Measurements from ENCODE around the gene BPNT1.

- no peak for TF ChIP-seq MAX (IDR thresholded peaks at IDR 0.05)
- no peak for TF ChIP-seq CTCF (IDR thresholded peaks at IDR 0.05; ENCODE audit: control extremely low read depth in 1 of 3, insufficient read depth in 1 of 3, low read depth in 1 of 3, low read length in 3 of 3)
- TF ChIP-seq CREB1 (IDR thresholded peaks at IDR 0.05): no peak
- no peak for TF ChIP-seq EZH2 (IDR thresholded peaks at IDR 0.05; ENCODE audit: low read depth, low read length, severe bottlenecking)
- no peak for TF ChIP-seq ATF2 (IDR thresholded peaks at IDR 0.05; ENCODE audit: low read length)
These were observed 33.2 kb downstream of the BPNT1 start for GRCh38 chr1:220056374-220056773.
